Measurements from ENCODE around the gene MLN.
A peak's percentile ranks its signal among the peaks of the same experiment; 100 is the strongest.

The MLN gene

GRCh38 chr6:33776764-33777163 is 27.0 kb downstream of the MLN start:
- no peak overlapping the region for H3K4me3 ChIP-seq (ENCODE audit: low read depth, low read length)
- H3K27ac ChIP-seq (ENCODE audit: low read depth, low read length), result no peak overlapping the region
- peaks cover 88% of the 10 kb centered on the region for H3K36me3 ChIP-seq (ENCODE audit: control insufficient read depth, insufficient read depth, low read length)

GRCh38 chr6:33776186-33776585 is 27.6 kb downstream of the MLN start:
- no peak overlapping the region for H3K27ac ChIP-seq (ENCODE audit: low read depth, low read length)
- no peaks in the 10 kb centered on the region for H3K9me3 ChIP-seq (ENCODE audit: control insufficient read depth, insufficient read depth, low read depth, low read length)
- no peak overlapping the region for H3K9ac ChIP-seq (ENCODE audit: low read length)
- no peaks in the 10 kb centered on the region for H3K27me3 ChIP-seq (ENCODE audit: control insufficient read depth, insufficient read depth, low read length)
- peaks cover 88% of the 10 kb centered on the region for H3K36me3 ChIP-seq (ENCODE audit: control insufficient read depth, insufficient read depth, low read length)
- H3K4me3 ChIP-seq (ENCODE audit: low read depth, low read length), result no peak overlapping the region
- peaks cover 57% of the 10 kb centered on the region for H3K4me1 ChIP-seq (ENCODE audit: control insufficient read depth, insufficient read depth, low read length)

More at GRCh38 chr6:33776764-33777163, 27.0 kb downstream of the MLN start:
- Histone ChIP-seq H3K9ac (ENCODE audit: low read length) (no peak overlapping the region), H3K9me3 (ENCODE audit: control insufficient read depth, insufficient read depth, low read depth, low read length) (no peaks in the 10 kb centered on the region), H3K4me1 (ENCODE audit: control insufficient read depth, insufficient read depth, low read length) (peaks cover 59% of the 10 kb centered on the region), H3K27me3 (ENCODE audit: control insufficient read depth, insufficient read depth, low read length) (no peaks in the 10 kb centered on the region)

GRCh38 chr6:33774774-33775173 is 29.0 kb downstream of the MLN start:
- H3K27ac ChIP-seq (ENCODE audit: low read depth, low read length), result no peak overlapping the region
- no peaks in the 10 kb centered on the region for H3K27me3 ChIP-seq (ENCODE audit: control insufficient read depth, insufficient read depth, low read length)
- no peak overlapping the region for H3K9ac ChIP-seq (ENCODE audit: low read length)
- H3K9me3 ChIP-seq (ENCODE audit: control insufficient read depth, insufficient read depth, low read depth, low read length), result no peaks in the 10 kb centered on the region
- H3K4me3 ChIP-seq (ENCODE audit: low read depth, low read length), result no peak overlapping the region
- peaks cover 73% of the 10 kb centered on the region for H3K36me3 ChIP-seq (ENCODE audit: control insufficient read depth, insufficient read depth, low read length)
- peaks cover 57% of the 10 kb centered on the region for H3K4me1 ChIP-seq (ENCODE audit: control insufficient read depth, insufficient read depth, low read length)

DNA sequence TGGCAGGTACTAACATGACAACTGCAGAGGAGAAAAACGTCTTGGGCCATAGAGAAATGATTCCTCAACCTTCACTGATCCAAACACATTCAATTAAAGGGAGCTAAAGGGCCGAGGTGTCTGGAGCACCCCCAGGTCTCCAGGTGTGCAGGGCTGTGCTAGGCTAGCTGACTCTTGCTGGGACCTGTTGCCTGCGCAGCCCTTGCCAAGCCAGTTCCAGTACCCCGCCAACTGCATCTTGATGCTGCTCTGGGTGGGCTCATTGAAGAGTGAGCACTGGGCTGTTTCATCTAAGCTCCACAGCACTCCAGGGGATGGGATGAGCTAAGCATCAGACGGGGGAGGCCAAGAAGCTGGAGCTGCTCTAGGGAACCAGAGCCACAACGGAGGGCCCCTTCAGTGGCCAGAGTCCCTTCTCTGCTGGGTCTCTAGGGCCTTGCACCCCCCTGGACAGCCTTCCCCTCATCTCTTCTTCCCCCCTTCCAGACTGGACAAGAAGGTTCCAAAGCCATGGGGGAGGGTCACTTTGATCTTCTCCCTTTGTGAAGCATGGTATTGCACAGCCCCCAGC is 30.8 kb downstream of the MLN start:
- H3K36me3 ChIP-seq (ENCODE audit: control insufficient read depth, insufficient read depth, low read length), result peaks cover 56% of the 10 kb centered on the region
- H3K27ac ChIP-seq (ENCODE audit: low read depth, low read length), result no peak overlapping the region
- H3K4me3 ChIP-seq (ENCODE audit: low read depth, low read length), result no peak overlapping the region
- H3K9me3 ChIP-seq (ENCODE audit: control insufficient read depth, insufficient read depth, low read depth, low read length), result no peaks in the 10 kb centered on the region
- no peak overlapping the region for H3K9ac ChIP-seq (ENCODE audit: low read length)
- peaks cover 51% of the 10 kb centered on the region for H3K4me1 ChIP-seq (ENCODE audit: control insufficient read depth, insufficient read depth, low read length)
- H3K27me3 ChIP-seq (ENCODE audit: control insufficient read depth, insufficient read depth, low read length), result no peaks in the 10 kb centered on the region

GRCh38 chr6:33772082-33772830 is 31.5 kb downstream of the MLN start:
- Histone ChIP-seq H3K4me3 (ENCODE audit: low read depth, low read length) (no peak overlapping the region), H3K9ac (ENCODE audit: low read length) (peak overlapping the region; percentile 47), H3K36me3 (ENCODE audit: control insufficient read depth, insufficient read depth, low read length) (peaks cover 48% of the 10 kb centered on the region), H3K9me3 (ENCODE audit: control insufficient read depth, insufficient read depth, low read depth, low read length) (no peaks in the 10 kb centered on the region; the same call in 1 of the 2 replicates), H3K27me3 (ENCODE audit: control insufficient read depth, insufficient read depth, low read length) (no peaks in the 10 kb centered on the region), H3K4me1 (ENCODE audit: control insufficient read depth, insufficient read depth, low read length) (peaks cover 49% of the 10 kb centered on the region), H3K27ac (ENCODE audit: low read depth, low read length) (peak overlapping the region; percentile 76; the same call in 1 of the 2 replicates)

- peak overlapping the region; percentile 76; the same call in 1 of the 2 replicates for H3K27ac ChIP-seq (ENCODE audit: low read depth, low read length)
- H3K4me1 ChIP-seq (ENCODE audit: control insufficient read depth, insufficient read depth, low read length), result peaks cover 49% of the 10 kb centered on the region
- H3K9me3 ChIP-seq (ENCODE audit: control insufficient read depth, insufficient read depth, low read depth, low read length), result peaks cover 4% of the 10 kb centered on the region; the same call in 1 of the 2 replicates
- H3K36me3 ChIP-seq (ENCODE audit: control insufficient read depth, insufficient read depth, low read length), result peaks cover 40% of the 10 kb centered on the region
- no peaks in the 10 kb centered on the region for H3K27me3 ChIP-seq (ENCODE audit: control insufficient read depth, insufficient read depth, low read length)
- peak overlapping the region; percentile 48 for H3K9ac ChIP-seq (ENCODE audit: low read length)
- H3K4me3 ChIP-seq (ENCODE audit: low read depth, low read length), result peak overlapping the region; percentile 29; the same call in 1 of the 2 replicates
Observed at GRCh38 chr6:33771146-33772081, 32.4 kb downstream of the MLN start.

GRCh38 chr6:33770833-33771145 is 33.0 kb downstream of the MLN start:
- H3K9me3 ChIP-seq (ENCODE audit: control insufficient read depth, insufficient read depth, low read depth, low read length), result peaks cover 4% of the 10 kb centered on the region; the same call in 1 of the 2 replicates
- peaks cover 49% of the 10 kb centered on the region for H3K4me1 ChIP-seq (ENCODE audit: control insufficient read depth, insufficient read depth, low read length)
- peak overlapping the region; percentile 75; the same call in 1 of the 2 replicates for H3K27ac ChIP-seq (ENCODE audit: low read depth, low read length)
- H3K4me3 ChIP-seq (ENCODE audit: low read depth, low read length), result peak overlapping the region; percentile 29; the same call in 1 of the 2 replicates
- H3K36me3 ChIP-seq (ENCODE audit: control insufficient read depth, insufficient read depth, low read length), result peaks cover 34% of the 10 kb centered on the region
- H3K27me3 ChIP-seq (ENCODE audit: control insufficient read depth, insufficient read depth, low read length), result no peaks in the 10 kb centered on the region
- peak overlapping the region; percentile 48 for H3K9ac ChIP-seq (ENCODE audit: low read length)

GRCh38 chr6:33770124-33770832 is 33.5 kb downstream of the MLN start:
- Histone ChIP-seq H3K4me3 (ENCODE audit: low read depth, low read length) (no peak overlapping the region), H3K4me1 (ENCODE audit: control insufficient read depth, insufficient read depth, low read length) (peaks cover 49% of the 10 kb centered on the region), H3K27ac (ENCODE audit: low read depth, low read length) (peak overlapping the region; percentile 75; the same call in 1 of the 2 replicates), H3K9ac (ENCODE audit: low read length) (peak overlapping the region; percentile 50), H3K9me3 (ENCODE audit: control insufficient read depth, insufficient read depth, low read depth, low read length) (peaks cover 4% of the 10 kb centered on the region; the same call in 1 of the 2 replicates), H3K36me3 (ENCODE audit: control insufficient read depth, insufficient read depth, low read length) (peaks cover 28% of the 10 kb centered on the region), H3K27me3 (ENCODE audit: control insufficient read depth, insufficient read depth, low read length) (no peaks in the 10 kb centered on the region)

- no peak overlapping the region for H3K4me3 ChIP-seq (ENCODE audit: low read depth, low read length)
- no peak overlapping the region for H3K9ac ChIP-seq (ENCODE audit: low read length)
- H3K27ac ChIP-seq (ENCODE audit: low read depth, low read length), result no peak overlapping the region
- peaks cover 19% of the 10 kb centered on the region for H3K36me3 ChIP-seq (ENCODE audit: control insufficient read depth, insufficient read depth, low read length)
- peaks cover 4% of the 10 kb centered on the region; the same call in 1 of the 2 replicates for H3K9me3 ChIP-seq (ENCODE audit: control insufficient read depth, insufficient read depth, low read depth, low read length)
- H3K27me3 ChIP-seq (ENCODE audit: control insufficient read depth, insufficient read depth, low read length), result no peaks in the 10 kb centered on the region
- peaks cover 49% of the 10 kb centered on the region for H3K4me1 ChIP-seq (ENCODE audit: control insufficient read depth, insufficient read depth, low read length)
Observed at GRCh38 chr6:33769248-33769821, 34.5 kb downstream of the MLN start.

DNA sequence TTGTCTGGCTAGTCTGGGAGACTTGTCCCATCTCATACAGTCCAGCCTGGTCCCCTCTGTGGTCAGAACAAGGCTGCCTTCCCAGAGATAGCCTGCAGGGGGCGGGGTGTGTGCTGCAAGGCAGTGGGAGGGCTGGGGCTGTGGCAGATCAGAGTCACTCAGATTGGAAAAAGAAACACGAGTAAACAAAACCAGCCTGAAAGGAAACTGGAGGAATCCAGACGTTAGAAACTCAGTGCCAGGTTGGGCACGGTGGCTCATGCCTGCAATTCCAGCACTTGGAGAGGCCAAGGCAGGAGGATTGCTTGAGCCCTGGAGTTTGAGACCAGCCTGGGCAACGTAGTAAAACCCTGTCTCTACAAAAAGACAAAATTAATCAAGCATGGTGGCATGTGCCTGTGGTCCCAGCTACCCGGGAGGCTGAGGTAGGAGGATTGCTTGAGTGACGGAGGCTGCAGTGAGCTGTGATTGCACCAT is 35.1 kb downstream of the MLN start:
- H3K4me3 ChIP-seq (ENCODE audit: low read depth, low read length), result no peak overlapping the region
- peaks cover 48% of the 10 kb centered on the region for H3K4me1 ChIP-seq (ENCODE audit: control insufficient read depth, insufficient read depth, low read length)
- no peaks in the 10 kb centered on the region for H3K27me3 ChIP-seq (ENCODE audit: control insufficient read depth, insufficient read depth, low read length)
- peaks cover 4% of the 10 kb centered on the region; the same call in 1 of the 2 replicates for H3K9me3 ChIP-seq (ENCODE audit: control insufficient read depth, insufficient read depth, low read depth, low read length)
- no peak overlapping the region for H3K27ac ChIP-seq (ENCODE audit: low read depth, low read length)
- peaks cover 17% of the 10 kb centered on the region for H3K36me3 ChIP-seq (ENCODE audit: control insufficient read depth, insufficient read depth, low read length)
- no peak overlapping the region for H3K9ac ChIP-seq (ENCODE audit: low read length)

Measured in HUES6 (cell line).